Ectodermal cell (in vitro differentiated cells): ENCODE measurements around the gene KIF18B.

Experiments used
- H3K27ac ChIP-seq: 2 replicates; pipeline ENCODE4 v1.7.0; 2013; ENCODE audit warnings: mild to moderate bottlenecking, low read depth, low read length; ENCODE audit not compliant: insufficient read depth, poor library complexity, severe bottlenecking
- H3K27me3 ChIP-seq: 2 replicates; pipeline ENCODE4 v1.7.0; 2013; ENCODE audit warnings: mild to moderate bottlenecking, low read length; ENCODE audit not compliant: insufficient read depth, control insufficient read depth, poor library complexity, severe bottlenecking
- H3K36me3 ChIP-seq: one replicate; pipeline ENCODE4 v1.7.0; 2013; ENCODE audit warnings: low read length; ENCODE audit not compliant: control insufficient read depth, insufficient read depth
- H3K4me1 ChIP-seq: one replicate; pipeline ENCODE4 v1.7.0; 2013; ENCODE audit warnings: low read length; ENCODE audit not compliant: control insufficient read depth, insufficient read depth
- H3K4me3 ChIP-seq: 2 replicates; pipeline ENCODE4 v1.7.0; 2013; ENCODE audit warnings: low read depth, low read length, control low read depth; ENCODE audit not compliant: insufficient read depth
- H3K9me3 ChIP-seq: 2 replicates; pipeline ENCODE4 v1.7.0; 2013; ENCODE audit warnings: mild to moderate bottlenecking, low read length, moderate library complexity; ENCODE audit not compliant: control insufficient read depth
- WGBS, 2 experiments: methylation state at CpG; one replicate each; pipeline ENCODE4 v1.1.7; 2013; ENCODE audit warnings: missing lambda C conversion rate in 2 of 2; 5-methylcytosine and 5-hydroxymethylcytosine counted together

Gene KIF18B

GRCh38 chr17:44935116-44935515 lies 12.5 kb downstream of the KIF18B start:
- no peaks in the 10 kb centered on the region for H3K9me3 ChIP-seq
- WGBS, 2 experiments, result 97 to 98% methylated on average over 9 of the region's 9 CpGs
- H3K4me3 ChIP-seq, result no peak overlapping the region
- no peaks in the 10 kb centered on the region for H3K27me3 ChIP-seq
- H3K27ac ChIP-seq, result no peak overlapping the region
- H3K4me1 ChIP-seq, result no peaks in the 10 kb centered on the region
- peaks cover 44% of the 10 kb centered on the region for H3K36me3 ChIP-seq

- Histone ChIP-seq H3K27ac (no peak overlapping the region), H3K9me3 (no peaks in the 10 kb centered on the region), H3K27me3 (no peaks in the 10 kb centered on the region), H3K4me3 (no peak overlapping the region), H3K4me1 (no peaks in the 10 kb centered on the region), H3K36me3 (peaks cover 48% of the 10 kb centered on the region)
- WGBS, 2 experiments, result 97% methylated on average over 10 of the region's 10 CpGs
Observed at GRCh38 chr17:44934745-44935105, 12.8 kb downstream of the KIF18B start.

GRCh38 chr17:44933824-44934744 lies 13.5 kb downstream of the KIF18B start:
- Histone ChIP-seq H3K4me3 (no peak overlapping the region), H3K27me3 (no peaks in the 10 kb centered on the region), H3K27ac (no peak overlapping the region), H3K9me3 (no peaks in the 10 kb centered on the region), H3K4me1 (no peaks in the 10 kb centered on the region), H3K36me3 (peaks cover 54% of the 10 kb centered on the region)
- 96% methylated on average over 34 of the region's 34 CpGs for WGBS, 2 experiments

- no peaks in the 10 kb centered on the region for H3K27me3 ChIP-seq
- no peaks in the 10 kb centered on the region for H3K9me3 ChIP-seq
- 95 to 96% methylated on average over 6 of the region's 6 CpGs for WGBS, 2 experiments
- no peaks in the 10 kb centered on the region for H3K4me1 ChIP-seq
- peaks cover 62% of the 10 kb centered on the region for H3K36me3 ChIP-seq
- H3K4me3 ChIP-seq, result no peak overlapping the region
- H3K27ac ChIP-seq, result no peak overlapping the region
Observed at GRCh38 chr17:44932787-44933097, 14.8 kb downstream of the KIF18B start.

- no peak overlapping the region for H3K4me3 ChIP-seq
- no peaks in the 10 kb centered on the region for H3K27me3 ChIP-seq
- H3K4me1 ChIP-seq, result no peaks in the 10 kb centered on the region
- no peak overlapping the region for H3K27ac ChIP-seq
- WGBS, 2 experiments, result 95 to 96% methylated on average over 8 of the region's 8 CpGs
- peaks cover 66% of the 10 kb centered on the region for H3K36me3 ChIP-seq
- no peaks in the 10 kb centered on the region for H3K9me3 ChIP-seq
Observed at GRCh38 chr17:44932096-44932786, 15.3 kb downstream of the KIF18B start.

- Histone ChIP-seq H3K27ac (no peak overlapping the region), H3K9me3 (no peaks in the 10 kb centered on the region), H3K27me3 (no peaks in the 10 kb centered on the region), H3K4me1 (no peaks in the 10 kb centered on the region), H3K4me3 (no peak overlapping the region), H3K36me3 (peaks cover 75% of the 10 kb centered on the region)
- WGBS, 2 experiments, result 97 to 98% methylated on average over 5 of the region's 5 CpGs
Observed at GRCh38 chr17:44931376-44931775, 16.2 kb downstream of the KIF18B start.

- H3K27me3 ChIP-seq, result no peaks in the 10 kb centered on the region
- H3K36me3 ChIP-seq, result peaks cover 75% of the 10 kb centered on the region
- H3K4me1 ChIP-seq, result no peaks in the 10 kb centered on the region
- H3K4me3 ChIP-seq, result no peak overlapping the region
- 95% methylated on average over 6 of the region's 6 CpGs for WGBS, 2 experiments
- H3K27ac ChIP-seq, result no peak overlapping the region
- no peaks in the 10 kb centered on the region for H3K9me3 ChIP-seq
Observed at GRCh38 chr17:44930667-44931066, 16.9 kb downstream of the KIF18B start.

- Histone ChIP-seq H3K27ac (no peak overlapping the region), H3K4me1 (no peaks in the 10 kb centered on the region), H3K4me3 (no peak overlapping the region), H3K27me3 (no peaks in the 10 kb centered on the region), H3K36me3 (peaks cover 64% of the 10 kb centered on the region), H3K9me3 (no peaks in the 10 kb centered on the region)
- WGBS, 2 experiments, result 94 to 95% methylated on average over 7 of the region's 7 CpGs
Observed at GRCh38 chr17:44928950-44929720, 18.4 kb downstream of the KIF18B start.

- 96 to 97% methylated on average over 15 of the region's 15 CpGs for WGBS, 2 experiments
- no peaks in the 10 kb centered on the region for H3K9me3 ChIP-seq
- peaks cover 4% of the 10 kb centered on the region for H3K4me1 ChIP-seq
- peaks cover 59% of the 10 kb centered on the region for H3K36me3 ChIP-seq
- no peak overlapping the region for H3K27ac ChIP-seq
- H3K27me3 ChIP-seq, result no peaks in the 10 kb centered on the region
- no peak overlapping the region for H3K4me3 ChIP-seq
Observed at GRCh38 chr17:44928136-44928535, 19.4 kb downstream of the KIF18B start.

- H3K36me3 ChIP-seq, result peaks cover 59% of the 10 kb centered on the region
Observed at GRCh38 chr17:44927696-44928095, 19.9 kb downstream of the KIF18B start.

More at GRCh38 chr17:44927696-44928095, 19.9 kb downstream of the KIF18B start:
- Histone ChIP-seq H3K27me3 (no peaks in the 10 kb centered on the region), H3K4me3 (no peak overlapping the region), H3K9me3 (no peaks in the 10 kb centered on the region), H3K27ac (no peak overlapping the region), H3K4me1 (peaks cover 8% of the 10 kb centered on the region)
- WGBS, 2 experiments, result 96 to 100% methylated on average over 3 of the region's 3 CpGs
